GM19239 (cell line): Measurements from ENCODE around the gene FAM9C.

Experiments
- DNase-seq: peaks from one replicate; pipeline ENCODE4 v3.0.0; 2011; ENCODE audit warnings: low spot score; ENCODE audit not compliant: insufficient read length
- FAIRE-seq: peaks from 2 replicates; lab custom pipeline; 2011; peaks lifted over from hg19 to GRCh38; lab: Jason Lieb, UNC

FAM9C gene

DNA sequence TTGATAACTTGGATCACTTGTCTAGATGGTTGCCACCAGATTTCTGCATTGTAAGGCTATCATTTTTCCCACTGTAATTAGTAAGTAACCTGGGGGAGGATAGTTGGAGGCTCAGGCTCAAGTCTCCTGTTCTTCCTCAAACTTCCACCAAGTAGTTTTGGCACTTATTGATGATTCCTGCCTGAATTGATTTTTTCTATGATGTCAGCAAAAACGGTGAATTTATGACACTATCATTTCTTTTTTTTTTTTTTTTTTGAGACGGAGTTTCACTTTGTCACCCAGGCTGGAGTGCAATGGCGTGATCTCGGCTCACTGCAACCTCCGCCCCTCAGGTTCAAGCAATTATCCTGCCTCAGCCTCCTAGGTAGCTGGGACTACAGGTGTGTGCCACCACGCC is 57.1 kb downstream of the FAM9C start:
- FAIRE-seq (no peak), DNase-seq (no peak)

DNA sequence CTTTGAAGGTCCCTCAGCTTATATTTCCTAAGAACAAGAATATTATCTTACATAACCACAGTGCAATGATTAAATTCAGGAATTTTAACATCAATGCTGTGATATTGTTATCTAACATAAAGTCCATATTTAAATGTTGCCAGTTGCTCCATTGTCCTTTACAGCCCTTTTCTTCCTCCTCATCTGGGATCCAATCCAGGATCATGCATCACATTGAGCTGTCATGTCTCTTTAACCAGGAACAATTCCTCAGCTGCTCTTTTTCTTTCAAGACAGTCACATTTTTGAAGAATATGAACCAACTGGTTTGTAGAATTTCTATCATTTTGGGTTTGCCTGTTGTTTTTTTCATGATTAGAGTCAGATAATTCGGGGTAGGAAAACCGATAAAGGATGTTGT is 57.5 kb downstream of the FAM9C start:
- FAIRE-seq = peak; percentile 48
- no peak for DNase-seq

DNA sequence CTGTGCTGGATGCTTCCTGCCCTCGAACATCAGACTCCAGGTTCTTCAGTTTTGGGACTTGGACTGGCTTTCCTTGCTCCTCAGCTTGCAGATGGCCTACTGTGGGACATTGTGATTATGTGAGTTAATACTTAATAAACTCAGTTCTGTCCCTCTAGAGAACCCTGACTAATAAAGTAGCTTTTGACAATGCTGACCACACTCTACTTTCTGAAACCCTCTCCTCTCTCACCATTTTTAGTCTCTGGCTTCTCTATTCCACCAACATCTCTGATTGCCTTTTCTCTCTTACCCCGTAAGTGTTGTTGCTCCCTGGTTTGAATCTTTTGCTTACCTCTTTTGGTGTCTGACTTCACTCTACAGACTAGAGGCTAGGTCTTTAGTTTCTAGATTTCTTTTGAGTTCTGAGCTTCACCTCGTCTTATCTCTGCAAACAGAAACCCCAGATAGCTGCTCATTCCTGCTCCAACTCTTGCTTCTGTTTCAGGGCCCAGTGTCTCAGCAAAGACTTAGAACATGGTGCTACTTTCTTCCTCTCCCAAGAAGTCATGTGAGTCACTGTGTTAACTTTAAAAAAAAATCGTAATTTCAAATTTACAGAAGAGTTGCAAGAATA is 58.1 kb downstream of the FAM9C start:
- DNase-seq (no peak), FAIRE-seq (peak; percentile 96)
